ENCODE results near the gene HEPN1. TPM values are rescaled to one million over a fixed set of nuclear protein-coding genes. Genes with fewer than 3 reads are reported as not detected.

The HEPN1 gene
- total RNA-seq, 4 donors from 2014 or later = not detected

GRCh38 chr11:124943254-124943616 is 24.2 kb downstream of the HEPN1 start:
- no peak for TF ChIP-seq CTCF (IDR thresholded peaks at IDR 0.05; ENCODE audit: low read depth)

GRCh38 chr11:124943741-124944140 is 24.7 kb downstream of the HEPN1 start:
- TF ChIP-seq CTCF (IDR thresholded peaks at IDR 0.05; ENCODE audit: low read depth) = no peak

- TF ChIP-seq CTCF (IDR thresholded peaks at IDR 0.05; ENCODE audit: low read depth) = no peak
These were observed 25.5 kb downstream of the HEPN1 start for GRCh38 chr11:124944565-124944964.

GRCh38 chr11:124945826-124946225 is 26.8 kb downstream of the HEPN1 start:
- TF ChIP-seq CTCF (IDR thresholded peaks at IDR 0.05; ENCODE audit: low read depth) = no peak

- no peak for TF ChIP-seq CTCF (IDR thresholded peaks at IDR 0.05; ENCODE audit: low read depth)
These were observed 27.7 kb downstream of the HEPN1 start for GRCh38 chr11:124946735-124947141.

GRCh38 chr11:124950601-124951330 is 31.7 kb downstream of the HEPN1 start:
- no peak for TF ChIP-seq CTCF (IDR thresholded peaks at IDR 0.05; ENCODE audit: low read depth)

- TF ChIP-seq CTCF (IDR thresholded peaks at IDR 0.05; ENCODE audit: low read depth) = no peak
These were observed 32.3 kb downstream of the HEPN1 start for GRCh38 chr11:124951341-124951740.
